HepG2 (cell line): ENCODE measurements around the gene NYNRIN. TPM values are rescaled to one million over a fixed set of nuclear protein-coding genes. Genes with fewer than 3 reads are reported as not detected.

Source experiments
- FOXP1 ChIP-seq, 2 experiments: fragments of 450-650 bp in 1 of 2; IDR thresholded peaks; 2 replicates each; pipeline ENCODE4 v1.6.1; 2017 to 2018; ENCODE audit warnings: antibody characterized with exemption in 1 of 2
- HIC2 ChIP-seq: sonication (generic); formaldehyde crosslinking; IDR thresholded peaks from 2 replicates; pipeline ENCODE4 v1.9.0; 2022; ENCODE audit warnings: low read depth, missing genetic modification reagents
- NFE2 ChIP-seq: sonication (generic); formaldehyde crosslinking; IDR thresholded peaks from 2 replicates; pipeline ENCODE4 v1.4.0; 2020; ENCODE audit warnings: missing genetic modification reagents
- NFIB ChIP-seq: sonication (generic); formaldehyde crosslinking; IDR thresholded peaks from 2 replicates; pipeline ENCODE4 v1.9.0; 2021; ENCODE audit warnings: missing genetic modification reagents, mild to moderate bottlenecking, borderline replicate concordance
- NFKBIZ ChIP-seq: IDR thresholded peaks from 2 replicates; pipeline ENCODE4 v1.6.1; 2018; ENCODE audit warnings: missing genetic modification reagents, missing compliant biosample characterization
- PAWR ChIP-seq: sonication (generic); formaldehyde crosslinking; IDR thresholded peaks from 2 replicates; pipeline ENCODE4 v1.4.0; 2020; ENCODE audit warnings: missing genetic modification reagents, mild to moderate bottlenecking, borderline replicate concordance
- POLR2AphosphoS5 ChIP-seq: IDR thresholded peaks from 2 replicates; pipeline ENCODE4 v1.6.1; 2012; ENCODE audit warnings: low read depth, low read length
- PRDM4 ChIP-seq: sonication (generic); formaldehyde crosslinking; IDR thresholded peaks from 2 replicates; pipeline ENCODE4 v1.9.0; 2021; ENCODE audit warnings: missing genetic modification reagents, borderline replicate concordance
- PREB ChIP-seq: sonication (generic); formaldehyde crosslinking; IDR thresholded peaks from 2 replicates; pipeline ENCODE4 v1.4.0; 2020; ENCODE audit warnings: missing genetic modification reagents
- TCF12 ChIP-seq, 2 experiments: fragments of 450-650 bp in 1 of 2; sonication (generic) in 1 of 2; formaldehyde crosslinking in 1 of 2; IDR thresholded peaks; 2 replicates each; pipeline versions ENCODE4 v1.6.1 to v1.8.0; 2017 to 2022; ENCODE audit warnings: antibody characterized with exemption in 1 of 2, mild to moderate bottlenecking in 1 of 2, missing genetic modification reagents in 1 of 2, moderate library complexity in 1 of 2
- TFDP1 ChIP-seq: IDR thresholded peaks from 2 replicates; pipeline ENCODE4 v1.6.1; 2016; ENCODE audit warnings: missing compliant biosample characterization, missing genetic modification reagents, borderline replicate concordance
- ZHX1 ChIP-seq: sonication (generic); formaldehyde crosslinking; IDR thresholded peaks from 2 replicates; pipeline ENCODE4 v1.8.1; 2022; ENCODE audit warnings: low read depth, mild to moderate bottlenecking, missing genetic modification reagents
- ZNF138 ChIP-seq: sonication (generic); formaldehyde crosslinking; IDR thresholded peaks from 2 replicates; pipeline ENCODE4 v1.5.0; 2020; ENCODE audit warnings: mild to moderate bottlenecking, low read depth, missing genetic modification reagents
- ZNF460 ChIP-seq: sonication (generic); formaldehyde crosslinking; IDR thresholded peaks from 2 replicates; pipeline ENCODE4 v1.5.1; 2020; ENCODE audit warnings: missing genetic modification reagents, mild to moderate bottlenecking, borderline replicate concordance
- ZNF629 ChIP-seq: sonication (generic); formaldehyde crosslinking; conservative IDR thresholded peaks from 2 replicates; pipeline ENCODE4 v1.5.0; 2020; ENCODE audit warnings: missing genetic modification reagents
- ZNF672 ChIP-seq: sonication (generic); formaldehyde crosslinking; IDR thresholded peaks from 2 replicates; pipeline ENCODE4 v1.8.1; 2022; ENCODE audit warnings: missing genetic modification reagents
- ZNF737 ChIP-seq: sonication (generic); formaldehyde crosslinking; IDR thresholded peaks from 2 replicates; pipeline ENCODE4 v1.5.0; 2020; ENCODE audit warnings: missing genetic modification reagents, mild to moderate bottlenecking, borderline replicate concordance
- ZNF784 ChIP-seq: sonication (generic); formaldehyde crosslinking; IDR thresholded peaks from 2 replicates; pipeline ENCODE4 v1.5.1; 2020; ENCODE audit warnings: missing genetic modification reagents, mild to moderate bottlenecking, borderline replicate concordance
- polyA plus RNA-seq, 8 experiments: library from polyadenylated mRNA; depleted of rRNA in 3 of 8; stranded (reverse) in 7 of 8; unstranded in 1 of 8; fragments of >200 nt; fragmentation: Illumina TruSeq in 4 of 8; extraction: Trizol in 4 of 8; gene quantifications; 2 replicates each; pipeline versions ENCODE4 v1.2.1 to v1.2.3, GENCODE V29; 2011 to 2016; ENCODE audit warnings: low read depth in 4 of 8, missing spikeins in 1 of 8, mixed read lengths in 1 of 8; ENCODE audit not compliant: insufficient read depth in 1 of 8
- total RNA-seq, 5 experiments: library from RNA; depleted of rRNA; stranded (reverse); fragments of >200 nt; fragmentation: Illumina TruSeq; extraction: Trizol; gene quantifications; 2 replicates each; pipeline ENCODE4 v1.2.3, GENCODE V29; 2016; ENCODE audit warnings: low read depth in 1 of 5

The NYNRIN gene
- total and polyA plus RNA-seq, 2 of the 13 experiments (the other 11 are each of a cell fraction or from before 2014, with no cell fraction given): 0.63 to 1.1 TPM

GRCh38 chr14:24435192-24435810, 36.5 kb downstream of the NYNRIN start (continued):
- TF ChIP-seq ZNF784 (CRISPR knock-in tag): no peak
- no peak for TF ChIP-seq ZNF460
- no peak for TF ChIP-seq ZNF138 (CRISPR knock-in tag)
- no peak for TF ChIP-seq NFE2 (CRISPR knock-in tag)
- 0 out of 2 replicates have a peak, but pooled peaks have one; percentile 22 for TF ChIP-seq ZNF737 (CRISPR knock-in tag)
- 0 out of 2 replicates have a peak, but pooled peaks have one; percentile 15 for TF ChIP-seq FOXP1 (IDR thresholded peaks at IDR 0.05)
- no peak for TF ChIP-seq FOXP1 (CRISPR knock-in tag; IDR thresholded peaks at IDR 0.05)
- TF ChIP-seq PRDM4 (CRISPR knock-in tag): no peak
- TF ChIP-seq POLR2AphosphoS5: peak; percentile 58; the same call in 1 of the 2 replicates
- no peak for TF ChIP-seq TFDP1 (CRISPR knock-in tag)
- no peak for TF ChIP-seq TCF12 (IDR thresholded peaks at IDR 0.05)
- no peak for TF ChIP-seq TCF12 (CRISPR knock-in tag; IDR thresholded peaks at IDR 0.05)
- no peak for TF ChIP-seq ZHX1 (CRISPR knock-in tag)
- no peak for TF ChIP-seq HIC2
- TF ChIP-seq ZNF672 (CRISPR knock-in tag): no peak
- no peak for TF ChIP-seq NFKBIZ
- no peak for TF ChIP-seq PAWR (CRISPR knock-in tag)
- TF ChIP-seq NFIB (CRISPR knock-in tag): peak; percentile 88; the same call in 1 of the 2 replicates
- no peak for TF ChIP-seq ZNF629 (CRISPR knock-in tag)
- TF ChIP-seq PREB (CRISPR knock-in tag): no peak
